Esophagus squamous epithelium (tissue), 5 donors: Measurements from ENCODE around the gene BABAM1. TPM values are rescaled to one million over a fixed set of nuclear protein-coding genes. Genes with fewer than 3 reads are reported as not detected.

Source experiments
- DNase-seq: peaks from one replicate; lab custom pipeline; 2025; lab: John Stamatoyannopoulos, UW
- H3K27ac ChIP-seq, 4 donors: fragments of 200-600 bp; sonication (generic); one replicate each; pipeline ENCODE4 v1.5.1; 2016 to 2019; ENCODE audit warnings: mild to moderate bottlenecking in 1 of 4
- H3K27me3 ChIP-seq, 4 donors: fragments of 200-600 bp; sonication (generic); 1 replicate in 3 of 4; 2 replicates in 1 of 4; pipeline versions ENCODE4 v1.5.1 to v1.6.0; 2017 to 2021; ENCODE audit warnings: antibody characterized with exemption in 1 of 4
- H3K36me3 ChIP-seq, 3 donors: fragments of 200-600 bp; sonication (generic); one replicate each; pipeline ENCODE4 v1.5.1; 2016 to 2019
- H3K4me1 ChIP-seq, 3 donors: fragments of 200-600 bp; sonication (generic); one replicate each; pipeline ENCODE4 v1.5.1; 2017 to 2019
- H3K4me3 ChIP-seq, 4 donors: fragments of 200-600 bp; sonication (generic); 1 replicate in 3 of 4; 2 replicates in 1 of 4; pipeline ENCODE4 v1.5.1; 2016 to 2019; ENCODE audit warnings: mild to moderate bottlenecking in 2 of 4, moderate library complexity in 1 of 4
- H3K9me3 ChIP-seq, 3 donors: fragments of 200-600 bp; sonication (generic); one replicate each; pipeline ENCODE4 v1.5.1; 2016 to 2019
- POLR2A ChIP-seq, 4 donors: fragments of 450-650 bp; IDR thresholded peaks; one replicate each; pipeline ENCODE4 v1.6.1; 2017; ENCODE audit warnings: antibody characterized with exemption in 4 of 4, mild to moderate bottlenecking in 4 of 4, moderate library complexity in 3 of 4
- WGBS, 2 donors: methylation state at CpG; one replicate each; pipeline ENCODE4 v1.1.5; 2018; 5-methylcytosine and 5-hydroxymethylcytosine counted together
- intact Hi-C: fragments of 100-400 bp; cut with DNase I; formaldehyde crosslinking; loops from one replicate; pipeline ENCODE4 v1.15.0; 2022
- total RNA-seq, 4 donors: library from RNA; depleted of rRNA; stranded (reverse); fragments of >200 nt; gene quantifications; one replicate each; pipeline ENCODE4 v1.1.0, GENCODE V29; 2016
- TF ChIP-seq, protein P1 (sequence below), 6 experiments: fragments of 450-650 bp in 4 of 6; fragments of 200-600 bp in 2 of 6; sonication (generic) in 2 of 6; IDR thresholded peaks; one replicate each; pipeline ENCODE4 v1.5.1; 2016 to 2019; ENCODE audit warnings: antibody characterized with exemption in 6 of 6, mild to moderate bottlenecking in 4 of 6, moderate library complexity in 4 of 6
- donor health status: DM: yes; HTN: yes; CAD: no.

The BABAM1 gene
- total RNA-seq, 4 donors from 2014 or later, result 29.1 to 55.8 (median 53.1) TPM

- Histone ChIP-seq H3K27me3 (no peaks in the 10 kb centered on the region), H3K27ac (peak overlapping the region; percentile 84 to 94 (median 90)), H3K9me3 (no peaks in the 10 kb centered on the region), H3K36me3 (peaks cover 0 to 13% (median 0%) of the 10 kb centered on the region in 3 donors), H3K4me1 (peaks cover 26 to 79% (median 43%) of the 10 kb centered on the region in 3 donors), H3K4me3 (peak overlapping the region; percentile 46 to 75 (median 66))
- intact Hi-C loops, result no loop called here
- DNase-seq, result no peak
- TF ChIP-seq, protein P1, sequence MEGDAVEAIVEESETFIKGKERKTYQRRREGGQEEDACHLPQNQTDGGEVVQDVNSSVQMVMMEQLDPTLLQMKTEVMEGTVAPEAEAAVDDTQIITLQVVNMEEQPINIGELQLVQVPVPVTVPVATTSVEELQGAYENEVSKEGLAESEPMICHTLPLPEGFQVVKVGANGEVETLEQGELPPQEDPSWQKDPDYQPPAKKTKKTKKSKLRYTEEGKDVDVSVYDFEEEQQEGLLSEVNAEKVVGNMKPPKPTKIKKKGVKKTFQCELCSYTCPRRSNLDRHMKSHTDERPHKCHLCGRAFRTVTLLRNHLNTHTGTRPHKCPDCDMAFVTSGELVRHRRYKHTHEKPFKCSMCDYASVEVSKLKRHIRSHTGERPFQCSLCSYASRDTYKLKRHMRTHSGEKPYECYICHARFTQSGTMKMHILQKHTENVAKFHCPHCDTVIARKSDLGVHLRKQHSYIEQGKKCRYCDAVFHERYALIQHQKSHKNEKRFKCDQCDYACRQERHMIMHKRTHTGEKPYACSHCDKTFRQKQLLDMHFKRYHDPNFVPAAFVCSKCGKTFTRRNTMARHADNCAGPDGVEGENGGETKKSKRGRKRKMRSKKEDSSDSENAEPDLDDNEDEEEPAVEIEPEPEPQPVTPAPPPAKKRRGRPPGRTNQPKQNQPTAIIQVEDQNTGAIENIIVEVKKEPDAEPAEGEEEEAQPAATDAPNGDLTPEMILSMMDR (IDR thresholded peaks at IDR 0.05), result no peak
- TF ChIP-seq POLR2A (IDR thresholded peaks at IDR 0.05), result no peak
- WGBS, 2 donors, result 0% methylated on average over 1 of the region's 7 CpGs
Measured at GRCh38 chr19:17305216-17305516, 37.9 kb downstream of the BABAM1 start.

DNA sequence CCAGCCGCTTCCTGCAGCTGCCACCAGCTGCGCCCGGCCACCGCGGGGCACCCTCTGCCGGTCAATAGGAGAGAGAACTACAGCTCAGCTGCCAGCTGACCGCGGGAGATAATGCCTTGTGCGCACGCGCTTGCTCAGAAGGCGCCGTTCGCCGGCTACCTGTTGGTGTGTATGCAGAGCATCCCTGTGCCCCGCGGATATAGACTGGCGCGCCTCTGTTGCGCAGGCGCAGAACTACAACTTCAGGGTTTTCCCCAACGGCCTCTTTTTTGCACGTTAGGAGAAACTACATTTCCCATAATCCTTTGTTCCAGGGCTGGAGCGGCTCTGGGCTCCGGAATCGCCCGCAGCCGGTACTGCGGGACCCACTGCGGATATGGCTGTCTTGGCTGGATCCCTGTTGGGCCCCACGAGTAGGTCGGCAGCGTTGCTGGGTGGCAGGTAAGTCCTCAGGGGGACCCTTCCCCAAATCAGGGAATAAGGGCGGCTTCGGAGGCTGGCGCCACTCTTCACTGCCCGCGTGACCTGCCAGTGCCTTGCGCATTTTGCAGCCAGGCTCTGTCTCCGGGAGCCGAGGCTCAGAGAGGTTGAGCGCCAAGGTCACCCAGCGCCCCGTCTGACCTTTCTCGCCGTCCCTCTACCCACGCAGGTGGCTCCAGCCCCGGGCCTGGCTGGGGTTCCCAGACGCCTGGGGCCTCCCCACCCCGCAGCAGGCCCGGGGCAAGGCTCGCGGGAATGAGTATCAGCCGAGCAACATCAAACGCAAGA is 38.5 kb downstream of the BABAM1 start, which contains the start of gene MRPL34:
MRPL34 (plus strand) TSS at position 356 of the 768 bp plus-strand sequence; CDS start at position 377, 21 bp downstream.
- peaks cover 32 to 84% (median 48%) of the 10 kb centered on the region in 3 donors for H3K4me1 ChIP-seq

GRCh38 chr19:17306285-17306714 is 39.1 kb downstream of the BABAM1 start:
- intact Hi-C loops, result no loop called here
- DNase-seq, result no peak
- 1 to 21% methylated on average over 8 to 22 of the region's 28 CpGs for WGBS, 2 donors
- H3K27me3 ChIP-seq, result no peaks in the 10 kb centered on the region
- peaks cover 0 to 2% (median 0%) of the 10 kb centered on the region in 3 donors for H3K36me3 ChIP-seq
- H3K4me3 ChIP-seq, result peak overlapping the region; percentile 46 to 75 (median 66)
- H3K9me3 ChIP-seq, result no peaks in the 10 kb centered on the region
- peaks cover 36 to 87% (median 54%) of the 10 kb centered on the region in 3 donors for H3K4me1 ChIP-seq
- no peak for TF ChIP-seq POLR2A (IDR thresholded peaks at IDR 0.05)
- TF ChIP-seq, protein P1 (IDR thresholded peaks at IDR 0.05), result no peak
- H3K27ac ChIP-seq, result peak overlapping the region; percentile 84 to 94 (median 90)

More for the DNA sequence above, 38.5 kb downstream of the BABAM1 start, which contains the start of gene MRPL34:
- Histone ChIP-seq H3K9me3 (no peaks in the 10 kb centered on the region), H3K27ac (peak within 1 kb of the TSS; percentile 84 to 94 (median 90)), H3K36me3 (peaks cover 0 to 8% (median 0%) of the 10 kb centered on the region in 3 donors), H3K27me3 (no peaks in the 10 kb centered on the region), H3K4me3 (peak within 1 kb of the TSS; percentile 46 to 75 (median 66))
- TF ChIP-seq, protein P1 (IDR thresholded peaks at IDR 0.05), result peak; percentile 66 to 92 (median 88)
- peak in 3 of 4 donors; percentile 33 to 76 (median 67) for TF ChIP-seq POLR2A (IDR thresholded peaks at IDR 0.05)
- DNase-seq, result peak; percentile 95
- intact Hi-C loops, result no loop called here
- 0% methylated on average over 1 to 7 of the region's 55 CpGs for WGBS, 2 donors

DNA sequence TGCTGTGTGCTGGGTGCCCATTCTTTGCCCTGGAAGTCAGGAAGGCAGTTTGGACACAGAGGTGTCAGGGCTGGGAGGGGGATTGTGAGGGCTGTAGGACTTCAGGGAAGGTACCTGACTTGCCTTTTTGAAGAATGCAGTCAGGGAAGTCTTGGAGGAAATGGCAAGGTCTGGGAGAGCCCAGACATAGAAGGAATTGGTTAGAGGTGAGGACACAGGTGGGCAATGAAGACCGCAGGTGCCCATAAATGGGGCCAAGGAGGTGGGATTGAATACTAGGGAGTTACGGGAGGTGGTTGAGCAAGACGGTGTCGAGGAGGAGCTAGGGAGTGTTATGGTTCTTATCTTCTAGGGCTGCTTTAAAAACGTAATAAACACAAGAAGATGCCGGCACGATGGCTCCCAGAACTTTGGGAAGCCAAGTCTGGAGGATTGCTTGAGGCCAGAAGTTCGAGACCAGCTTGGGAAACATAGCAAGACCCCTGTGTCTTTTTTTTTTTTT is 40.7 kb downstream of the BABAM1 start:
- peaks cover 0 to 14% (median 4%) of the 10 kb centered on the region in 3 donors for H3K36me3 ChIP-seq
- WGBS, 2 donors, result 85 to 87% methylated on average over 8 of the region's 8 CpGs
- TF ChIP-seq, protein P1 (IDR thresholded peaks at IDR 0.05), result no peak
- no peak overlapping the region for H3K4me3 ChIP-seq
- H3K9me3 ChIP-seq, result no peaks in the 10 kb centered on the region
- H3K27ac ChIP-seq, result no peak overlapping the region
- no peak for DNase-seq
- no peaks in the 10 kb centered on the region for H3K27me3 ChIP-seq
- intact Hi-C loops, result no loop called here
- peaks cover 41 to 87% (median 57%) of the 10 kb centered on the region in 3 donors for H3K4me1 ChIP-seq
